Heart left ventricle (tissue), 16 donors: ENCODE data around the gene PLEKHG4B. TPM values are rescaled to one million over a fixed set of nuclear protein-coding genes. Genes with fewer than 3 reads are reported as not detected.
"Not testable (repeated sequence)": the region's sequence is repeated elsewhere in the genome, so short reads cannot be mapped to it uniquely, and the experiment has no call there.

Experiments used
- ATAC-seq, 4 donors: fragments of 200-7000 bp; cut with Tn5 transposase; one replicate each; pipeline ENCODE4 v1.9.1; 2020 to 2022; ENCODE audit warnings: moderate library complexity in 4 of 4, mild to moderate bottlenecking in 3 of 4, moderate number of reproducible peaks in 1 of 4
- DNase-seq, 5 donors: peaks; one replicate each; pipeline ENCODE4 v3.0.0-alpha.2; 2020
- H3K27ac ChIP-seq, 12 donors: fragments of 200-600 bp; sonication (generic) in 4 of 12; one replicate each; pipeline versions ENCODE4 v1.5.0 to v1.8.0; 2016 to 2022; ENCODE audit warnings: mild to moderate bottlenecking in 2 of 12
- H3K27me3 ChIP-seq, 9 donors: fragments of 200-600 bp; sonication (generic) in 2 of 9; one replicate each; pipeline versions ENCODE4 v1.5.1 to v1.8.0; 2016 to 2022; ENCODE audit warnings: mild to moderate bottlenecking in 3 of 9
- H3K36me3 ChIP-seq, 9 donors: fragments of 200-600 bp; sonication (generic) in 2 of 9; one replicate each; pipeline versions ENCODE4 v1.5.0 to v1.8.0; 2018 to 2022; ENCODE audit warnings: mild to moderate bottlenecking in 2 of 9
- H3K4me1 ChIP-seq, 12 donors: fragments of 200-600 bp; sonication (generic) in 4 of 12; one replicate each; pipeline versions ENCODE4 v1.5.0 to v1.8.0; 2016 to 2022; ENCODE audit warnings: mild to moderate bottlenecking in 3 of 12
- H3K4me3 ChIP-seq, 12 donors: fragments of 200-600 bp; sonication (generic) in 4 of 12; one replicate each; pipeline versions ENCODE4 v1.5.0 to v1.8.0; 2017 to 2022; ENCODE audit warnings: mild to moderate bottlenecking in 9 of 12, moderate library complexity in 4 of 12
- H3K9me3 ChIP-seq, 12 donors: fragments of 200-600 bp; sonication (generic) in 4 of 12; one replicate each; pipeline versions ENCODE4 v1.5.0 to v1.8.0; 2016 to 2022; ENCODE audit warnings: mild to moderate bottlenecking in 1 of 12
- POLR2A ChIP-seq, 2 donors: fragments of 450-650 bp; IDR thresholded peaks; one replicate each; pipeline ENCODE4 v1.6.1; 2017; ENCODE audit warnings: antibody characterized with exemption in 2 of 2, mild to moderate bottlenecking in 2 of 2, moderate library complexity in 2 of 2
- WGBS, 4 donors: extraction: QIAGEN DNeasy Blood & Tissue Kit in 2 of 4; methylation state at CpG; one replicate each; pipeline versions ENCODE4 v1.1.5 to v1.1.7; 2013 to 2018; 5-methylcytosine and 5-hydroxymethylcytosine counted together
- intact Hi-C, 10 donors: fragments of 100-400 bp; cut with DNase I; formaldehyde crosslinking; loops; one replicate each; pipeline versions ENCODE4 v1.11.1 to v1.14.2; 2022
- polyA plus RNA-seq, 2 donors: library from polyadenylated mRNA; stranded (reverse); fragments of 200-250 nt; gene quantifications; one replicate each; pipeline ENCODE4 v1.2.3, GENCODE V29; 2013
- total RNA-seq, 9 donors: library from RNA; depleted of rRNA in 2 of 9; stranded (reverse); fragments of >200 nt in 2 of 9; fragmentation: NEBNext Ultra II Directional in 3 of 9; extraction: Animal tissue kit (Norgen Biotek cat#: 25700) in 3 of 9; gene quantifications; one replicate each; pipeline versions ENCODE4 v1.1.0 to v1.2.4, GENCODE V29; 2016 to 2023
- TF ChIP-seq, protein P1 (sequence below), 12 donors: fragments of 200-600 bp; sonication (generic) in 4 of 12; IDR thresholded peaks; one replicate each; pipeline versions ENCODE4 v1.5.0 to v1.8.0; 2018 to 2022; ENCODE audit warnings: antibody characterized with exemption in 12 of 12, mild to moderate bottlenecking in 5 of 12
- donor health status: ischemic (EF 13 %, LVEDD 7.1; RV severe dilation, severe dysfunction).
- donor health status: healthy with polysubstance abuse.
- donor health status: DM: no; HTN: yes; CAD: no.
- donor health status: DM: no; HTN: no; CAD: no.
- donor health status: ischemic (EF 25% LVEDD 6.9; RV normal size, moderate dysfunction).
- donor health status: ischemic (EF 25% LVEDD 5.7; RV mildly dilated, moderate dysfunction).
- donor health status: healthy.
- donor health status: DM: yes; HTN: yes; CAD: no.
- donor health status: ischemic (EF 35%, LVEDD 5.7; RV mildly dilated, moderate dysfunction).
- donor health status: nonischemic (EF 11% LVEDD 7.7; RV severe dilation, severe dysfunction).
- donor health status: DM: yes; HTN: yes; CAD: no.
- donor health status: PGD.
- donor health status: ischemic (EF 29% LVEDD 5.4; RV normal size, mild dysfunction).
- donor health status: nonischemic (EF 23%, LVEDD 6.1; RV moderate dilation, normal function).

PLEKHG4B gene
- total and polyA plus RNA-seq, 11 donors = 0.03 to 0.34 (median 0.10) TPM; not detected in 7

DNA sequence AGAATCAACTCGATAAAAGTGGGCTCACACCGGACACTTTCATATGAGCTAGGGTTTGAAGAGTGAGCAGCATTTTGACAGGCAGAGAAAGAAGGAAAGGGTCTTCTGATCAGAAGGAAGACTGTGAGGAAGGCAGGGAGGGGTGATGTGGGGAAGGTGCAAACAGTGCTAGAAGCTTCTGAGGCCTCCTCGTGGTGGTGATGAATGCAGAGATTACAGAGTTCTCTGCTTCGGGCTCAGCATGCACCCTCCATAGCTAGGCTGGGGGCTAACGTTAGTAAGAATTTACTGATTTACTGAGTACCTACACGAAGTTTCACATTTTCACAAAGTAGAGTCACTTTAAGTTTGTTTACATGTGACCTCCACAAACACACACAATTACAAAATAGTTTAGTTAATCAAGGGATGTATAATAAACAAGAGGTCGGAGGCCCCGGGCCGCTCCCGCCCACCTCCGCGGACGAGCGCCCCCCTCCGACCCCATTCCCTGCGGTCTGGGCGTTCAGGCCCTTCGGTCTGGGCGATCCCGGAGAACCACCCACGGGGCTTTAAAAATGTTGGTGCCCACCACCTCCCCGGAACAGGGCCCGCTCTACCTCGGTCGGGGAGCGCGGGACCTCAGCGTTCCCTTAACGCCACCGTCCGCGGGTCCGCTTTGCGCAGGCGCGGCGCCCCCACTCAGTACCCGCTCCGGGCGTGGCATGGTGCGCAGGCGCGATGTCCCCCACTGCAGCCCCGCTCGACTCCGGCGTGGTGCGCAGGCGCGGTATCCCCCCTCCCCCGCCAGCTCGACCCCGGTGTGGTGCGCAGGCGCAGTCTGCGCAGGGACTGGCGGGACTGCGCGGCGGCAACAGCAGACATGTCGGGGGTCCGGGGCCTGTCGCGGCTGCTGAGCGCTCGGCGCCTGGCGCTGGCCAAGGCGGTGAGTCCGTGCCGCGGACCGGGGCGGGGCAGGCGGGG, 125.8 kb downstream of the PLEKHG4B start, which contains the start of the genes CCDC127 and SDHA:
CCDC127 (minus strand) TSS at position 660 of the 963 bp plus-strand sequence. CDS start 1,304 bp downstream, outside the sequence.
SDHA (plus strand) TSS at position 827 of the 963 bp plus-strand sequence; CDS start at position 863, 36 bp downstream.
- peak within 1 kb of the TSS; percentile 81 to 100 (median 95) for H3K4me3 ChIP-seq
- not testable (repeated sequence) for H3K9me3 ChIP-seq, H3K27me3 ChIP-seq
- intact Hi-C loops = loop anchor here in 4 of 10 donors (1.0 to 2.0 kb wide), 4 partner anchors 23 to 29 kb away; partner anchors contain the start of gene LRRC14B (in 2 of the 4)
- peak; percentile 97 to 100 (median 98) for DNase-seq
- WGBS, 4 donors = 1 to 3% (median 1%) methylated on average over 21 to 75 of the region's 75 CpGs
- peak; percentile 95 to 97 (median 96) for ATAC-seq
- H3K27ac ChIP-seq = peak within 1 kb of the TSS; percentile 91 to 99 (median 96)
- H3K36me3 ChIP-seq = peaks cover 0 to 15% (median 4%) of the 10 kb centered on the region in 9 donors
- peak in 1 of 2 donors; percentile 96 for TF ChIP-seq POLR2A (IDR thresholded peaks at IDR 0.05)
- TF ChIP-seq, protein P1, sequence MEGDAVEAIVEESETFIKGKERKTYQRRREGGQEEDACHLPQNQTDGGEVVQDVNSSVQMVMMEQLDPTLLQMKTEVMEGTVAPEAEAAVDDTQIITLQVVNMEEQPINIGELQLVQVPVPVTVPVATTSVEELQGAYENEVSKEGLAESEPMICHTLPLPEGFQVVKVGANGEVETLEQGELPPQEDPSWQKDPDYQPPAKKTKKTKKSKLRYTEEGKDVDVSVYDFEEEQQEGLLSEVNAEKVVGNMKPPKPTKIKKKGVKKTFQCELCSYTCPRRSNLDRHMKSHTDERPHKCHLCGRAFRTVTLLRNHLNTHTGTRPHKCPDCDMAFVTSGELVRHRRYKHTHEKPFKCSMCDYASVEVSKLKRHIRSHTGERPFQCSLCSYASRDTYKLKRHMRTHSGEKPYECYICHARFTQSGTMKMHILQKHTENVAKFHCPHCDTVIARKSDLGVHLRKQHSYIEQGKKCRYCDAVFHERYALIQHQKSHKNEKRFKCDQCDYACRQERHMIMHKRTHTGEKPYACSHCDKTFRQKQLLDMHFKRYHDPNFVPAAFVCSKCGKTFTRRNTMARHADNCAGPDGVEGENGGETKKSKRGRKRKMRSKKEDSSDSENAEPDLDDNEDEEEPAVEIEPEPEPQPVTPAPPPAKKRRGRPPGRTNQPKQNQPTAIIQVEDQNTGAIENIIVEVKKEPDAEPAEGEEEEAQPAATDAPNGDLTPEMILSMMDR (IDR thresholded peaks at IDR 0.05) = peak in 10 of 12 donors; percentile 16 to 63 (median 40)
- peaks cover 0 to 45% (median 24%) of the 10 kb centered on the region in 12 donors for H3K4me1 ChIP-seq

DNA sequence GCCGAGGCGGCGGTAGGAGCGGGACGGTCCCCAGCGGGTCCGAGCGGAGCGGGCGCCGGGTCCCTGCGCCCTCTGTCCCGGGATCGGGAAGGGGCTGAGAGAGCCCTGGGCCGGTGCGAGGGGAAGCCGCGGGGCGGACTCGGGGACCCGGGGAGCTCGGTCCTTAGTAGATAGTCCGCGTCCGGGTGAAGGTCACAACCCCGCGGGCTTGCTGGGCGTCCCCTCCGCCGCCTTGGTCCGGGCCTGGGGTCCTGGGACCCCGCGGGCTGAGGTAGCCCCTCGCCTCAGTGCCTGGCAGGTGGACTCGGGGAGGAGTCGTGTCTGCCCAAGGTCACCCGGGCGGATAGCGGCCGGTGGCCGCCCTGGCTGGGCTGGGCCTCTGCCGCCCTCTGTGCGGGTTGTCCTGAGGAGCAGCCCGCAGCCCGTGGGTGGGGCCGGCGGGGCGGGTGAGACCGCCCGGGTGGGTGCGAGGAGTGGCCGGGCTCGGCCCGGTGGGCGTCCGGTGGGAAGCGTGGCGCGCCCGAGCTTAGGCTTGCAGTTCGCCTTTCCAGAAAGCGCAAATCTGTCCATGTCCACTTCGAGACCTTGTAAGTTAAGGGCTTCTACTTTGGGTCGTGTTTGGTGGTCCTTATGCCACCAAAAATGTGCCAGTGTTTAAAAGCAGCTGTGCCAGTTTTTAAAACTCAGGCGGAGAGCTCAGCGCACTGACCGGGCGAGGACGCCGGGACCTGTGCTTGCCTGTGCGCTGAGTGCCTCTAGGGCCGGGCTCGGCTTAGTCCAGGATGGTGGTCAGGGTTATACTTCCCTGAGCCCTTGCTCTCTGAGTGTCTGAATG, 126.7 kb downstream of the PLEKHG4B start:
- 0 to 1% (median 0%) methylated on average over 29 to 73 of the region's 73 CpGs for whole genome bisulfite sequencing, 4 donors
- TF ChIP-seq, protein P1 (IDR thresholded peaks at IDR 0.05) = peak in 1 of 12 donors; percentile 9
- TF ChIP-seq POLR2A (IDR thresholded peaks at IDR 0.05) = peak in 1 of 2 donors; percentile 23
- H3K36me3 ChIP-seq = peaks cover 0 to 13% (median 5%) of the 10 kb centered on the region in 9 donors
- ATAC-seq (peak; percentile 34 to 73 (median 62)), DNase-seq (peak in 4 of 5 donors; percentile 46 to 73 (median 56))
- no peaks in the 10 kb centered on the region for H3K27me3 ChIP-seq
- H3K4me1 ChIP-seq = peaks cover 0 to 52% (median 28%) of the 10 kb centered on the region in 12 donors
- H3K9me3 ChIP-seq = no peaks in the 10 kb centered on the region
- H3K4me3 ChIP-seq = peak overlapping the region; percentile 81 to 100 (median 95)
- intact Hi-C loops = loop anchor here in 4 of 10 donors (1.0 to 2.0 kb wide), 4 partner anchors 24 to 30 kb away; partner anchors contain the start of gene LRRC14B (in 2 of the 4)
- H3K27ac ChIP-seq = peak overlapping the region; percentile 91 to 99 (median 96)

DNA sequence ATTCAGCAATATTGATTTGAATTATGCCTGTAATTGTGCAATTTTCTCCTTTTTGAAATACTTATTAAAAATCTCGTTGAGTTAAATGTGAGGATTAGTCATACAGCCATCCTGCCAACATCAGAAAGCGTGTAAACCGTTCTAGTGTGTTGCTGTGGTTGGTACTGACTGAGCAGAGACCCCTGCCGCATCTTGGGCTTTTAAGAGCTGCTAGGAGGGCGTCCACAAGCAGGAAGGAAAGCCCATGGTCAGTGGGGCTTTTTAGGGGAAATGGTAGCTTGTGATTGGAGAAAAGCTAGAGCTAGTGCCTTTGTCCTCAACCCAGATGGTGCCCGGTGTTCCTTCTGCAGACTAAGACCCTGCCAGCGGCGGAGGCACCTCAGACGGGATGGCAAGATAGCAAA, 127.5 kb downstream of the PLEKHG4B start:
- peaks cover 0 to 15% (median 9%) of the 10 kb centered on the region in 9 donors for H3K36me3 ChIP-seq
- WGBS, 4 donors = 14 to 20% (median 17%) methylated on average over 9 of the region's 9 CpGs
- H3K4me1 ChIP-seq = peaks cover 0 to 60% (median 28%) of the 10 kb centered on the region in 12 donors
- intact Hi-C loops = loop anchor here in 2 of 10 donors (2.0 kb wide), 2 partner anchors 29 to 31 kb away; partner anchors contain the start of gene LRRC14B (in 1 of the 2)
- DNase-seq (no peak), ATAC-seq (peak in 2 of 4 donors; percentile 3 to 15)
- peak overlapping the region in 11 of 12 donors; percentile 57 to 98 (median 96) for H3K27ac ChIP-seq
- no peaks in the 10 kb centered on the region for H3K27me3 ChIP-seq
- no peaks in the 10 kb centered on the region for H3K9me3 ChIP-seq
- TF ChIP-seq POLR2A (IDR thresholded peaks at IDR 0.05) = no peak
- TF ChIP-seq, protein P1 (IDR thresholded peaks at IDR 0.05) = no peak
- peak overlapping the region; percentile 81 to 100 (median 95) for H3K4me3 ChIP-seq
